Esophagus muscularis mucosa (tissue), 4 donors: Measurements from ENCODE around the gene MOCS3. TPM values are rescaled to one million over a fixed set of nuclear protein-coding genes. Genes with fewer than 3 reads are reported as not detected.

Source experiments
- DNase-seq: peaks from one replicate; pipeline ENCODE4 v3.0.0-alpha.2; 2017; ENCODE audit errors: extremely low spot score
- H3K27ac ChIP-seq, 4 donors: fragments of 200-600 bp; sonication (generic); replicated peaks in 1 of 4; 1 replicate in 3 of 4; 2 replicates in 1 of 4; pipeline ENCODE4 v1.5.1; 2016 to 2019; ENCODE audit warnings: mild to moderate bottlenecking in 1 of 4
- H3K27me3 ChIP-seq, 4 donors: fragments of 200-600 bp; sonication (generic); one replicate each; pipeline versions ENCODE4 v1.5.1 to v1.6.0; 2016 to 2019
- H3K36me3 ChIP-seq, 4 donors: fragments of 200-600 bp; sonication (generic); one replicate each; pipeline ENCODE4 v1.5.1; 2016 to 2019
- H3K4me1 ChIP-seq, 4 donors: fragments of 200-600 bp; sonication (generic); one replicate each; pipeline ENCODE4 v1.5.1; 2016 to 2019
- H3K4me3 ChIP-seq, 4 donors: fragments of 200-600 bp; sonication (generic); 1 replicate in 2 of 4; 2 replicates in 2 of 4; pipeline ENCODE4 v1.5.1; 2016 to 2019; ENCODE audit warnings: mild to moderate bottlenecking in 4 of 4, moderate library complexity in 1 of 4
- H3K9me3 ChIP-seq, 4 donors: fragments of 200-600 bp; sonication (generic); 1 replicate in 3 of 4; 2 replicates in 1 of 4; pipeline ENCODE4 v1.5.1; 2016 to 2019
- EP300 ChIP-seq: sonication (generic); formaldehyde crosslinking; IDR thresholded peaks from one replicate; pipeline ENCODE4 v1.6.1; 2017; ENCODE audit warnings: antibody characterized with exemption
- POLR2A ChIP-seq: fragments of 450-650 bp; IDR thresholded peaks from one replicate; pipeline ENCODE4 v1.6.1; 2017; ENCODE audit warnings: antibody characterized with exemption, moderate library complexity, mild to moderate bottlenecking, low read depth
- POLR2AphosphoS5 ChIP-seq, 2 donors: sonication (generic); formaldehyde crosslinking; IDR thresholded peaks; one replicate each; pipeline ENCODE4 v1.6.1; 2017; ENCODE audit warnings: antibody characterized with exemption in 2 of 2
- whole genome bisulfite sequencing: methylation state at CpG from one replicate; pipeline ENCODE4 v1.1.5; 2018; 5-methylcytosine and 5-hydroxymethylcytosine counted together
- intact Hi-C: fragments of 100-400 bp; cut with DNase I; formaldehyde crosslinking; loops from one replicate; pipeline ENCODE4 v1.15.1; 2023
- total RNA-seq, 4 donors: library from RNA; depleted of rRNA; stranded (reverse); fragments of >200 nt; gene quantifications; one replicate each; pipeline versions ENCODE4 v1.1.0 to v1.2.1, GENCODE V29; 2016
- TF ChIP-seq, protein P1 (sequence below), 3 experiments: fragments of 200-600 bp in 2 of 3; fragments of 450-650 bp in 1 of 3; sonication (generic) in 2 of 3; IDR thresholded peaks; one replicate each; pipeline ENCODE4 v1.5.1; 2017 to 2019; ENCODE audit warnings: antibody characterized with exemption in 3 of 3, mild to moderate bottlenecking in 2 of 3, moderate library complexity in 1 of 3

MOCS3 gene
- total RNA-seq, 4 donors from 2014 or later = 2.9 to 6.2 (median 4.2) TPM

- DNase-seq = no peak
- Histone ChIP-seq H3K36me3 (peaks cover 14 to 56% (median 42%) of the 10 kb centered on the region in 4 donors), H3K27ac (no peak overlapping the region), H3K9me3 (no peaks in the 10 kb centered on the region), H3K4me3 (no peak overlapping the region), H3K4me1 (peaks cover 13 to 26% (median 21%) of the 10 kb centered on the region in 4 donors), H3K27me3 (peaks cover 0 to 4% (median 0%) of the 10 kb centered on the region in 4 donors)
- intact Hi-C loops = loop anchor here (5.0 kb wide), 1 partner anchor 116 kb away; no protein-coding TSS in a partner anchor
- 86% methylated on average over 1 of the region's 1 CpG for WGBS
- no peak for TF ChIP-seq EP300
- TF ChIP-seq, protein P1, sequence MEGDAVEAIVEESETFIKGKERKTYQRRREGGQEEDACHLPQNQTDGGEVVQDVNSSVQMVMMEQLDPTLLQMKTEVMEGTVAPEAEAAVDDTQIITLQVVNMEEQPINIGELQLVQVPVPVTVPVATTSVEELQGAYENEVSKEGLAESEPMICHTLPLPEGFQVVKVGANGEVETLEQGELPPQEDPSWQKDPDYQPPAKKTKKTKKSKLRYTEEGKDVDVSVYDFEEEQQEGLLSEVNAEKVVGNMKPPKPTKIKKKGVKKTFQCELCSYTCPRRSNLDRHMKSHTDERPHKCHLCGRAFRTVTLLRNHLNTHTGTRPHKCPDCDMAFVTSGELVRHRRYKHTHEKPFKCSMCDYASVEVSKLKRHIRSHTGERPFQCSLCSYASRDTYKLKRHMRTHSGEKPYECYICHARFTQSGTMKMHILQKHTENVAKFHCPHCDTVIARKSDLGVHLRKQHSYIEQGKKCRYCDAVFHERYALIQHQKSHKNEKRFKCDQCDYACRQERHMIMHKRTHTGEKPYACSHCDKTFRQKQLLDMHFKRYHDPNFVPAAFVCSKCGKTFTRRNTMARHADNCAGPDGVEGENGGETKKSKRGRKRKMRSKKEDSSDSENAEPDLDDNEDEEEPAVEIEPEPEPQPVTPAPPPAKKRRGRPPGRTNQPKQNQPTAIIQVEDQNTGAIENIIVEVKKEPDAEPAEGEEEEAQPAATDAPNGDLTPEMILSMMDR (IDR thresholded peaks at IDR 0.05) = no peak
- TF ChIP-seq POLR2A = no peak
- TF ChIP-seq POLR2AphosphoS5 (IDR thresholded peaks at IDR 0.05) = no peak
Observed at GRCh38 chr20:50933589-50933988, 25.0 kb upstream of the MOCS3 start.

DNA sequence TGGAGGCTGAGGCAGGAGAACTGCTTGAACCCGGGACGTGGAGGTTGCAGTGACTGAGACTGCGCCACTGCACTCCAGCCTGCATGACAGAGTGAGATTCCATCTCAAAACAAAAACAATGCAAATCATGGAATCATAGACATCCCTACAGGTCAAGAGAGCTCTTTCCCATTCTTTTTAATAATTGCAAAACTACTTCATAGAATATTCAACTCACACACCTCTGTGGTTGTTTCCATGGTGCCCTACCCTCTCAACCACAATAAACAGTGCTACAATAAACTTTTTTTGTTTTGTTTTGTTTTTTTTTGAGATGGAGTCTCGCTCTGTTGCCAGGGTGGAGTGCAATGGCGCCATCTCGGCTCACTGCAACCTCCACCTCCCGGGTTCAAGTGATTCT, 15.5 kb upstream of the MOCS3 start:
- Histone ChIP-seq H3K36me3 (peaks cover 85 to 100% (median 96%) of the 10 kb centered on the region in 4 donors), H3K27ac (no peak overlapping the region), H3K27me3 (no peaks in the 10 kb centered on the region), H3K4me3 (no peak overlapping the region), H3K4me1 (no peaks in the 10 kb centered on the region), H3K9me3 (no peaks in the 10 kb centered on the region)
- no peak for DNase-seq
- WGBS = 96% methylated on average over 7 of the region's 7 CpGs
- TF ChIP-seq POLR2A (no peak), EP300 (no peak), POLR2AphosphoS5 (IDR thresholded peaks at IDR 0.05) (no peak)
- TF ChIP-seq, protein P1 (IDR thresholded peaks at IDR 0.05) = no peak
- intact Hi-C loops = no loop called here

DNA sequence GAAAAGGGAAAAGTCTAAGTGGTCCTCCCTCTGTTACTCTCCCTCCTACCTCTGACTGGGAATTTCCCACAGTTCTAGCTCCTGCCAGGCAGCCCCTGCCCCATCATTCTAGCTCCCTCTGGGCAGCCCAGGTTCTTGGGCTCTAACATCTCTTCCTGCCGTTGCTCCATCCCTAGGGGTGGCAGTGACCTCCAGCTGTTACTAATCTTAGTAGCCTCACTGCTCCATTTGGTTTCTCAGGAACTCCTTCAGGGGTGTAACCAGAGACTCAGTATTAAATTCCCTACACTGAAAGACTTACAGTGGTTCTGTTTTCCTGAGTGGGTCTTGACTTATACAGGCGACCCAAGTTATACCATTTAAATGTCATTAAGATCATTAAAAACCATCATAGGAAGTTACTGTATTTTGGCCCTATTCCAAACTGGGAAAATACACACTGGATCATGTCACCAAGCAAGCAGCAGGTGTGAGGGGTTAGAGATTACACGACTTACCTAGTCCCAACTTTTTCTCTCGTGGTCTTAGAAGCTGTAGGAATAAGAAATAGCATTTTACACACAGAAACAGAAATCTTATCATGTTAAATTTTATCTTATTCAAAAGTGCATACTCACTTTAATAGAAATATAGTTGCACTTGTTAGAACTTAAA, 10.4 kb upstream of the MOCS3 start:
- intact Hi-C loops = no loop called here
- WGBS = 83% methylated on average over 4 of the region's 4 CpGs
- DNase-seq = no peak

DNA sequence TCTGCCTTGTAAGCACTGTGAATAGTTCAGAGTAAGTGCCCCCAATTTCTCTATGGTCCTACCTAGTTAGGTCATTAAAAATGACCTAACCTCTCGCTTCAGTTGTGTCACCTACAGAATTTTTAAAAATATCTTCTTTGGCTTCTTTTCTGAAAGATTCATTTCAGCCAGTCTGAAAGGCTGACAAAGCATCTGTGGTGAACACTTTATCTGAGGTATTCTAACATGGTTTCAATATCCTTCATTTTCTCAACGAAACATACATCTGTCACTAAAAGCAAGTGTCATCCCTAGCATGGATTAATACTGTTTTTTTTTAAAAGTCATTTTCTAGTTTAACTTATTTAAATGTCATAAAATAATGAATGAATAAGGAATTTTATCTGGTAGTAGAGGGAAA, 5.4 kb upstream of the MOCS3 start:
- no peak overlapping the region for H3K4me3 ChIP-seq
- DNase-seq = no peak
- TF ChIP-seq, protein P1 (IDR thresholded peaks at IDR 0.05) = no peak
- TF ChIP-seq POLR2AphosphoS5 (IDR thresholded peaks at IDR 0.05) (no peak), POLR2A (no peak), EP300 (no peak)
- intact Hi-C loops = no loop called here
- H3K36me3 ChIP-seq = peaks cover 2 to 65% (median 50%) of the 10 kb centered on the region in 4 donors
- H3K27ac ChIP-seq = no peak overlapping the region
- peaks cover 27 to 35% (median 32%) of the 10 kb centered on the region in 4 donors for H3K4me1 ChIP-seq
- 95% methylated on average over 2 of the region's 2 CpGs for WGBS
- H3K27me3 ChIP-seq = no peaks in the 10 kb centered on the region
- H3K9me3 ChIP-seq = no peaks in the 10 kb centered on the region

More for the DNA sequence above, 10.4 kb upstream of the MOCS3 start:
- Histone ChIP-seq H3K27me3 (no peaks in the 10 kb centered on the region), H3K4me3 (no peak overlapping the region), H3K27ac (no peak overlapping the region), H3K9me3 (no peaks in the 10 kb centered on the region), H3K36me3 (peaks cover 48 to 97% (median 90%) of the 10 kb centered on the region in 4 donors), H3K4me1 (peaks cover 0 to 5% (median 0%) of the 10 kb centered on the region in 4 donors)
- no peak for TF ChIP-seq POLR2AphosphoS5 (IDR thresholded peaks at IDR 0.05)
- TF ChIP-seq, protein P1 (IDR thresholded peaks at IDR 0.05) = no peak
- no peak for TF ChIP-seq EP300
- no peak for TF ChIP-seq POLR2A
